K562 (cell line): ENCODE results near the gene CNGA4. TPM values are rescaled to one million over a fixed set of nuclear protein-coding genes. Genes with fewer than 3 reads are reported as not detected.
A peak's percentile ranks its signal among the peaks of the same experiment; 100 is the strongest.

Source experiments
- ARHGAP35 ChIP-seq: fragments of 450-650 bp; IDR thresholded peaks from 2 replicates; pipeline ENCODE4 v1.6.1; 2018; ENCODE audit not compliant: partially characterized antibody
- DPF2 ChIP-seq: fragments of 450-650 bp; IDR thresholded peaks from 2 replicates; pipeline ENCODE4 v1.6.1; 2016
- EHMT2 ChIP-seq: fragments of 450-650 bp; IDR thresholded peaks from 2 replicates; pipeline ENCODE4 v1.6.1; 2018; ENCODE audit warnings: antibody characterized with exemption
- KLF16 ChIP-seq: IDR thresholded peaks from 2 replicates; pipeline ENCODE4 v1.6.1; 2016; ENCODE audit warnings: antibody characterized with exemption
- MTF1 ChIP-seq: fragments of 250-450 bp; sonication (Bioruptor Pico); IDR thresholded peaks from 2 replicates; pipeline ENCODE4 v1.9.0; 2021; ENCODE audit warnings: moderate library complexity, mild to moderate bottlenecking, inconsistent platforms, borderline replicate concordance
- NCOA6 ChIP-seq: fragments of 450-650 bp; IDR thresholded peaks from 2 replicates; pipeline ENCODE4 v1.6.1; 2017; ENCODE audit warnings: mild to moderate bottlenecking
- NFE2 ChIP-seq: IDR thresholded peaks from 2 replicates; pipeline ENCODE4 v1.6.1; 2014; ENCODE audit warnings: antibody characterized with exemption, low read depth
- NR2C2 ChIP-seq, 2 experiments: fragments of 200-800 bp in 1 of 2; sonication (Bioruptor generic) in 1 of 2; sonication (generic) in 1 of 2; formaldehyde crosslinking in 1 of 2; IDR thresholded peaks; 2 replicates each; pipeline versions ENCODE4 v1.6.1 to v1.8.0; 2016 to 2022; ENCODE audit warnings: mild to moderate bottlenecking in 1 of 2, missing compliant biosample characterization in 1 of 2, missing genetic modification characterization in 1 of 2, missing genetic modification reagents in 1 of 2
- PRPF4 ChIP-seq: fragments of 200-400 bp; formaldehyde crosslinking; IDR thresholded peaks from one replicate; pipeline ENCODE4 v1.6.1; 2017; ENCODE audit warnings: low read length, low read depth, mild to moderate bottlenecking; ENCODE audit not compliant: insufficient read depth, poor library complexity, severe bottlenecking
- PTTG1 ChIP-seq: fragments of 450-650 bp; IDR thresholded peaks from 2 replicates; pipeline ENCODE4 v1.6.1; 2016; ENCODE audit warnings: low read depth, mild to moderate bottlenecking, missing genetic modification characterization, missing compliant biosample characterization
- RB1 ChIP-seq: fragments of 450-650 bp; IDR thresholded peaks from 2 replicates; pipeline ENCODE4 v1.6.1; 2017; ENCODE audit warnings: low read depth, mild to moderate bottlenecking
- RBM15 ChIP-seq: fragments of 200-400 bp; formaldehyde crosslinking; IDR thresholded peaks from 2 replicates; pipeline ENCODE4 v1.6.1; 2018; ENCODE audit warnings: mild to moderate bottlenecking, low read length, moderate library complexity; ENCODE audit not compliant: insufficient read depth
- SETDB1 ChIP-seq: IDR thresholded peaks from one replicate; pipeline ENCODE4 v1.6.1; 2012; ENCODE audit warnings: low read length, control low read depth, inconsistent platforms
- SMAD3 ChIP-seq: fragments of 450-650 bp; formaldehyde crosslinking; conservative IDR thresholded peaks from 2 replicates; pipeline ENCODE4 v1.4.0; 2020; ENCODE audit warnings: mild to moderate bottlenecking
- ZFP30 ChIP-seq: fragments of 250-450 bp; sonication (Bioruptor Pico); IDR thresholded peaks from 2 replicates; pipeline ENCODE4 v1.8.0; 2022; ENCODE audit warnings: moderate library complexity, mild to moderate bottlenecking, inconsistent platforms, borderline replicate concordance
- ZNF717 ChIP-seq: fragments of 250-450 bp; sonication (Bioruptor Pico); IDR thresholded peaks from 2 replicates; pipeline ENCODE4 v1.5.0; 2021
- polyA plus RNA-seq, 8 experiments: library from polyadenylated mRNA; depleted of rRNA in 4 of 8; stranded (reverse) in 5 of 8; unstranded in 3 of 8; fragments of >200 nt; fragmentation: Nextera tagmentation in 2 of 8; fragmentation: Illumina TruSeq in 1 of 8; extraction: Ambion mirVana in 2 of 8; extraction: Trizol in 1 of 8; gene quantifications; 2 replicates each; pipeline versions ENCODE4 v1.2.1 to v1.2.3, GENCODE V29; 2011 to 2014; ENCODE audit warnings: inconsistent platforms in 1 of 8, missing spikeins in 1 of 8
- total RNA-seq, 7 experiments: library from RNA; depleted of rRNA in 6 of 7; stranded (reverse); fragments of >200 nt in 6 of 7; fragmentation: Illumina TruSeq in 2 of 7; extraction: Trizol in 2 of 7; gene quantifications; 2 replicates each; pipeline versions ENCODE4 v1.2.1 to v1.2.3, GENCODE V29; 2011 to 2021; ENCODE audit warnings: low replicate concordance in 1 of 7
- TF ChIP-seq, protein P1 (sequence below), 2 experiments: IDR thresholded peaks; 2 replicates each; pipeline ENCODE4 v1.6.1; 2011; ENCODE audit warnings: borderline replicate concordance in 1 of 2, control low read depth in 1 of 2, low read depth in 1 of 2, low read length in 1 of 2, mild to moderate bottlenecking in 1 of 2, mixed read lengths in 1 of 2, moderate library complexity in 1 of 2; ENCODE audit not compliant: insufficient read depth in 1 of 2, insufficient read length in 1 of 2, poor library complexity in 1 of 2, severe bottlenecking in 1 of 2; ENCODE audit errors: extremely low read depth in 1 of 2
- TF ChIP-seq, protein P2 (sequence below): fragments of 250-450 bp; sonication (Bioruptor Pico); IDR thresholded peaks from 2 replicates; pipeline ENCODE4 v1.4.0; 2020
- TF ChIP-seq, protein P3 (sequence below): sonication (generic); formaldehyde crosslinking; IDR thresholded peaks from 2 replicates; pipeline ENCODE4 v1.8.0; 2023; ENCODE audit warnings: mild to moderate bottlenecking, missing genetic modification reagents
- TF ChIP-seq, protein P4 (sequence below): fragments of 450-650 bp; IDR thresholded peaks from one replicate; pipeline ENCODE4 v1.6.1; 2018; ENCODE audit warnings: mild to moderate bottlenecking, moderate library complexity; ENCODE audit not compliant: partially characterized antibody

CNGA4 gene
- total and polyA plus RNA-seq, 9 of the 15 experiments (the other 6 are each of a cell fraction or from before 2014, with no cell fraction given), result 0.04 to 0.09 (median 0.06) TPM; not detected in 6

DNA sequence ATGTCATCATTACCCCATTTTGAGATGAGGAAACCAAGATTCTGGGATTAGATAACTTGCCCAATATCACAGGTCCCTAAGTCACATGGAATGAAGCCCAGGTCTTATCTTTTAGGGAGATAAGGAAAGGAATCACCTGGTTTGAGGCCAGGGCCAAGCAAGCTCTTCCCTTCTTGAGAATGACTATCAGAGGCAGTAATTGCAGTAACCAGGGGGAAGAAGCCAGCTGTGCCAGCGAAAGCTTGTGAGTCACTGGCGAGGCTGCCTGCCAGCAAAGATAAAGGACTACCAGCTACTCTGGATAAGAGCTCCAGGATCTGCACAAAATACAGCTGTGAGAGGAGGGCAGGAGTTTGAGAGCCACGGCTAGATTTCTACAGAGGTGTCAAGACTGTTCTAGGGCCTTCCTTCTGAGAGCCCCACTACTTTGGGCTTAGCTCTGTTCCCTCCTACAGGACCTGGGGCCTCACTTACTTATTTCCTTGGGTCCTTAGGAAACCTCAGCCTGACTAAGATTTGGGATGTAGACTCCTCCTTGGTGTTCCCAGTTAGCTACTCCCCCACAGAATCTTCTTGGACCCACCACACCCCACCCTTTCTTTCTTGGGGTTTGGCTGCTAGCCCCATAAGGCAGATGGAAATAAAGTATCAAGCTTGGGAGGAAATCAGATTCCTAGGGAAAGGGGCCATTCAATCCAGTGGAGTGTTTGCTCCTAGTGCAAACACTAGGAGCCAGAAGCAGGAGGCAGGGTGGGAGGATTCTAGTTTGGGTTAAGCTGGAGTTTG lies 11.1 kb downstream of the CNGA4 start (continued):
- TF ChIP-seq, protein P1, sequence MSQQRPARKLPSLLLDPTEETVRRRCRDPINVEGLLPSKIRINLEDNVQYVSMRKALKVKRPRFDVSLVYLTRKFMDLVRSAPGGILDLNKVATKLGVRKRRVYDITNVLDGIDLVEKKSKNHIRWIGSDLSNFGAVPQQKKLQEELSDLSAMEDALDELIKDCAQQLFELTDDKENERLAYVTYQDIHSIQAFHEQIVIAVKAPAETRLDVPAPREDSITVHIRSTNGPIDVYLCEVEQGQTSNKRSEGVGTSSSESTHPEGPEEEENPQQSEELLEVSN (IDR thresholded peaks at IDR 0.05; ENCODE audit: borderline replicate concordance in 1 of 2, extremely low read depth in 1 of 2, insufficient read depth in 1 of 2, insufficient read length in 1 of 2, low read depth in 1 of 2, low read length in 1 of 2, poor library complexity in 1 of 2, severe bottlenecking in 1 of 2), result no peak
- TF ChIP-seq RBM15, result no peak
- no peak for TF ChIP-seq NCOA6
- TF ChIP-seq EHMT2, result no peak
- TF ChIP-seq RB1, result no peak
- TF ChIP-seq SMAD3 (CRISPR knock-in tag), result no peak
- TF ChIP-seq, protein P2, sequence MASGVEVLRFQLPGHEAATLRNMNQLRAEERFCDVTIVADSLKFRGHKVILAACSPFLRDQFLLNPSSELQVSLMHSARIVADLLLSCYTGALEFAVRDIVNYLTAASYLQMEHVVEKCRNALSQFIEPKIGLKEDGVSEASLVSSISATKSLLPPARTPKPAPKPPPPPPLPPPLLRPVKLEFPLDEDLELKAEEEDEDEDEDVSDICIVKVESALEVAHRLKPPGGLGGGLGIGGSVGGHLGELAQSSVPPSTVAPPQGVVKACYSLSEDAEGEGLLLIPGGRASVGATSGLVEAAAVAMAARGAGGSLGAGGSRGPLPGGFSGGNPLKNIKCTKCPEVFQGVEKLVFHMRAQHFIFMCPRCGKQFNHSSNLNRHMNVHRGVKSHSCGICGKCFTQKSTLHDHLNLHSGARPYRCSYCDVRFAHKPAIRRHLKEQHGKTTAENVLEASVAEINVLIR (CRISPR knock-in tag), result no peak
- no peak for TF ChIP-seq ZFP30
- TF ChIP-seq KLF16, result peak; percentile 88
- no peak for TF ChIP-seq SETDB1
- no peak for TF ChIP-seq PTTG1 (tag)
- 0 out of 2 replicates have a peak, but pooled peaks have one; percentile 13 for TF ChIP-seq NFE2
- TF ChIP-seq NR2C2 (CRISPR knock-in tag; IDR thresholded peaks at IDR 0.05), result no peak
- TF ChIP-seq NR2C2 (tag; IDR thresholded peaks at IDR 0.05), result no peak
- TF ChIP-seq MTF1 (CRISPR knock-in tag), result no peak
- no peak for TF ChIP-seq ZNF717 (CRISPR knock-in tag)
- peak; percentile 69 for TF ChIP-seq DPF2
- TF ChIP-seq, protein P3, sequence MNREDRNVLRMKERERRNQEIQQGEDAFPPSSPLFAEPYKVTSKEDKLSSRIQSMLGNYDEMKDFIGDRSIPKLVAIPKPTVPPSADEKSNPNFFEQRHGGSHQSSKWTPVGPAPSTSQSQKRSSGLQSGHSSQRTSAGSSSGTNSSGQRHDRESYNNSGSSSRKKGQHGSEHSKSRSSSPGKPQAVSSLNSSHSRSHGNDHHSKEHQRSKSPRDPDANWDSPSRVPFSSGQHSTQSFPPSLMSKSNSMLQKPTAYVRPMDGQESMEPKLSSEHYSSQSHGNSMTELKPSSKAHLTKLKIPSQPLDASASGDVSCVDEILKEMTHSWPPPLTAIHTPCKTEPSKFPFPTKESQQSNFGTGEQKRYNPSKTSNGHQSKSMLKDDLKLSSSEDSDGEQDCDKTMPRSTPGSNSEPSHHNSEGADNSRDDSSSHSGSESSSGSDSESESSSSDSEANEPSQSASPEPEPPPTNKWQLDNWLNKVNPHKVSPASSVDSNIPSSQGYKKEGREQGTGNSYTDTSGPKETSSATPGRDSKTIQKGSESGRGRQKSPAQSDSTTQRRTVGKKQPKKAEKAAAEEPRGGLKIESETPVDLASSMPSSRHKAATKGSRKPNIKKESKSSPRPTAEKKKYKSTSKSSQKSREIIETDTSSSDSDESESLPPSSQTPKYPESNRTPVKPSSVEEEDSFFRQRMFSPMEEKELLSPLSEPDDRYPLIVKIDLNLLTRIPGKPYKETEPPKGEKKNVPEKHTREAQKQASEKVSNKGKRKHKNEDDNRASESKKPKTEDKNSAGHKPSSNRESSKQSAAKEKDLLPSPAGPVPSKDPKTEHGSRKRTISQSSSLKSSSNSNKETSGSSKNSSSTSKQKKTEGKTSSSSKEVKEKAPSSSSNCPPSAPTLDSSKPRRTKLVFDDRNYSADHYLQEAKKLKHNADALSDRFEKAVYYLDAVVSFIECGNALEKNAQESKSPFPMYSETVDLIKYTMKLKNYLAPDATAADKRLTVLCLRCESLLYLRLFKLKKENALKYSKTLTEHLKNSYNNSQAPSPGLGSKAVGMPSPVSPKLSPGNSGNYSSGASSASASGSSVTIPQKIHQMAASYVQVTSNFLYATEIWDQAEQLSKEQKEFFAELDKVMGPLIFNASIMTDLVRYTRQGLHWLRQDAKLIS (CRISPR knock-in tag), result no peak
- TF ChIP-seq ARHGAP35, result no peak
- no peak for TF ChIP-seq PRPF4
- TF ChIP-seq, protein P4, sequence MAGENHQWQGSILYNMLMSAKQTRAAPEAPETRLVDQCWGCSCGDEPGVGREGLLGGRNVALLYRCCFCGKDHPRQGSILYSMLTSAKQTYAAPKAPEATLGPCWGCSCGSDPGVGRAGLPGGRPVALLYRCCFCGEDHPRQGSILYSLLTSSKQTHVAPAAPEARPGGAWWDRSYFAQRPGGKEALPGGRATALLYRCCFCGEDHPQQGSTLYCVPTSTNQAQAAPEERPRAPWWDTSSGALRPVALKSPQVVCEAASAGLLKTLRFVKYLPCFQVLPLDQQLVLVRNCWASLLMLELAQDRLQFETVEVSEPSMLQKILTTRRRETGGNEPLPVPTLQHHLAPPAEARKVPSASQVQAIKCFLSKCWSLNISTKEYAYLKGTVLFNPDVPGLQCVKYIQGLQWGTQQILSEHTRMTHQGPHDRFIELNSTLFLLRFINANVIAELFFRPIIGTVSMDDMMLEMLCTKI, result no peak
